OCI-LY3 (cell line): ENCODE measurements around the gene ALKAL2.

ENCODE experiments used
- CTCF ChIP-seq: fragments of 200-600, 300-600 bp; sonication (generic); IDR thresholded peaks from 2 replicates; pipeline ENCODE4 v1.5.1; 2014; ENCODE audit warnings: antibody characterized with exemption, low read length, low read depth
- EZH2phosphoT487 ChIP-seq: fragments of 200-600 bp; shearing (Covaris generic); IDR thresholded peaks from 2 replicates; pipeline ENCODE4 v1.6.1; 2018; ENCODE audit warnings: antibody characterized with exemption, mixed run types, low read depth

DNA sequence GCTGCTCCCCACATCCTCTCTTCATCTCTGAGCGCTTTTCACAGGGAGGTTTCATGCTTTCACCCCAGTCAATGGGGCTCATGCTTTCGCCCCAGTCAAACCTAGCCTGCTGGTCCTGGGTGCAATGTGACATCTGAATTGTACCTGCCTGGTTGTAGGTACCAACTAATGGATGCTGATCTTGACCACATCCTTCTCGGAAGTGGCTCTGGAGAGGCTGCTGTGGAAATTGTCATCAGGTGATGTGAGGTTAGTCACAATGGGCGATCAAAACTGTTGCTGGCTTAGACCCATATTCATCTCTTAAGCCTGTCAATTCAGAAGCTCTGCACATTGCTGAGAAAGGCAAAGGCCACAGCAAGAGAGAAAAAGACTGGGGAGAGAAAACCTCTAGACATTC is 32.7 kb upstream of the ALKAL2 start:
- TF ChIP-seq CTCF = no peak
- no peak for TF ChIP-seq EZH2phosphoT487
